RPMI7951 (cell line): ENCODE results near the gene KRTAP12-2. TPM values are rescaled to one million over a fixed set of nuclear protein-coding genes. Genes with fewer than 3 reads are reported as not detected.
"Not testable (repeated sequence)": the region's sequence is repeated elsewhere in the genome, so short reads cannot be mapped to it uniquely, and the experiment has no call there.

Experiments
- DNase-seq: peaks from one replicate; pipeline ENCODE4 v3.0.0-alpha.2; 2012; ENCODE audit warnings: low read depth
- total RNA-seq: library from RNA; depleted of rRNA; stranded (reverse); fragments of >200 nt; shearing (Covaris generic); gene quantifications from 2 replicates; pipeline ENCODE4 v1.2.3, GENCODE V29; 2014

KRTAP12-2 gene
- total RNA-seq, 1 experiment from 2014 or later, result not detected

GRCh38 chr21:44702111-44702972 is 35.6 kb upstream of the KRTAP12-2 start:
- DNase-seq, result no peak

GRCh38 chr21:44701541-44701940 is 34.8 kb upstream of the KRTAP12-2 start:
- no peak for DNase-seq

- DNase-seq, result no peak
These were observed 34.3 kb upstream of the KRTAP12-2 start for GRCh38 chr21:44701023-44701400.

GRCh38 chr21:44700101-44701022 is 33.6 kb upstream of the KRTAP12-2 start:
- DNase-seq, result no peak

GRCh38 chr21:44699502-44700001 is 32.8 kb upstream of the KRTAP12-2 start:
- no peak for DNase-seq

GRCh38 chr21:44697811-44698734 is 31.3 kb upstream of the KRTAP12-2 start:
- no peak for DNase-seq

GRCh38 chr21:44697172-44697810 is 30.6 kb upstream of the KRTAP12-2 start, which contains the start of gene KRTAP10-12:
TSS of gene KRTAP10-12 (plus strand) at chr21:44697172. CDS start at chr21:44697202, 30 bp downstream.
- not testable (repeated sequence) for DNase-seq

- no peak for DNase-seq
These were observed 29.8 kb upstream of the KRTAP12-2 start for GRCh38 chr21:44696572-44696971.

- no peak for DNase-seq
These were observed 28.9 kb upstream of the KRTAP12-2 start for GRCh38 chr21:44695641-44696040.

- DNase-seq, result no peak
These were observed 28.5 kb upstream of the KRTAP12-2 start for GRCh38 chr21:44695184-44695583.

- DNase-seq, result no peak
These were observed 28.0 kb upstream of the KRTAP12-2 start for GRCh38 chr21:44694776-44695175.

- DNase-seq, result no peak
These were observed 26.2 kb upstream of the KRTAP12-2 start for GRCh38 chr21:44692798-44693512.

- no peak for DNase-seq
These were observed 25.0 kb upstream of the KRTAP12-2 start for GRCh38 chr21:44691686-44692085.

GRCh38 chr21:44689740-44690139 is 23.0 kb upstream of the KRTAP12-2 start:
- not testable (repeated sequence) for DNase-seq

GRCh38 chr21:44687671-44688070 is 20.9 kb upstream of the KRTAP12-2 start:
- no peak for DNase-seq

- DNase-seq, result no peak
These were observed 20.3 kb upstream of the KRTAP12-2 start for GRCh38 chr21:44686843-44687561.

- DNase-seq, result no peak
These were observed 19.5 kb upstream of the KRTAP12-2 start for GRCh38 chr21:44686000-44686781.

GRCh38 chr21:44685050-44685449 is 18.3 kb upstream of the KRTAP12-2 start:
- not testable (repeated sequence) for DNase-seq
